Skeletal muscle satellite cell (primary cell): Measurements from ENCODE around the gene COL8A2.
A peak's percentile ranks its signal among the peaks of the same experiment; 100 is the strongest.

Experiments used
- H3K27me3 ChIP-seq: 2 replicates; pipeline ENCODE4 v1.7.0; 2013; ENCODE audit warnings: low read length; ENCODE audit not compliant: control insufficient read depth, insufficient read depth
- H3K36me3 ChIP-seq: 2 replicates; pipeline ENCODE4 v1.7.0; 2013; ENCODE audit warnings: mild to moderate bottlenecking, control low read depth, low read length; ENCODE audit not compliant: insufficient read depth
- H3K4me1 ChIP-seq: 2 replicates; pipeline ENCODE4 v1.7.0; 2013; ENCODE audit warnings: low read length; ENCODE audit not compliant: control insufficient read depth, insufficient read depth
- H3K4me2 ChIP-seq: 2 replicates; pipeline ENCODE4 v1.7.0; 2013; ENCODE audit warnings: mild to moderate bottlenecking, low read length
- H3K4me3 ChIP-seq: 2 replicates; pipeline ENCODE4 v1.7.0; 2013; ENCODE audit warnings: low read length
- H3K9ac ChIP-seq: 2 replicates; pipeline ENCODE4 v1.7.0; 2013; ENCODE audit warnings: mild to moderate bottlenecking, low read depth, low read length, moderate library complexity
- H3K9me3 ChIP-seq: replicated peaks from 2 replicates; pipeline ENCODE4 v1.7.0; 2013; ENCODE audit warnings: mild to moderate bottlenecking, control low read depth, low read length

Gene COL8A2

DNA sequence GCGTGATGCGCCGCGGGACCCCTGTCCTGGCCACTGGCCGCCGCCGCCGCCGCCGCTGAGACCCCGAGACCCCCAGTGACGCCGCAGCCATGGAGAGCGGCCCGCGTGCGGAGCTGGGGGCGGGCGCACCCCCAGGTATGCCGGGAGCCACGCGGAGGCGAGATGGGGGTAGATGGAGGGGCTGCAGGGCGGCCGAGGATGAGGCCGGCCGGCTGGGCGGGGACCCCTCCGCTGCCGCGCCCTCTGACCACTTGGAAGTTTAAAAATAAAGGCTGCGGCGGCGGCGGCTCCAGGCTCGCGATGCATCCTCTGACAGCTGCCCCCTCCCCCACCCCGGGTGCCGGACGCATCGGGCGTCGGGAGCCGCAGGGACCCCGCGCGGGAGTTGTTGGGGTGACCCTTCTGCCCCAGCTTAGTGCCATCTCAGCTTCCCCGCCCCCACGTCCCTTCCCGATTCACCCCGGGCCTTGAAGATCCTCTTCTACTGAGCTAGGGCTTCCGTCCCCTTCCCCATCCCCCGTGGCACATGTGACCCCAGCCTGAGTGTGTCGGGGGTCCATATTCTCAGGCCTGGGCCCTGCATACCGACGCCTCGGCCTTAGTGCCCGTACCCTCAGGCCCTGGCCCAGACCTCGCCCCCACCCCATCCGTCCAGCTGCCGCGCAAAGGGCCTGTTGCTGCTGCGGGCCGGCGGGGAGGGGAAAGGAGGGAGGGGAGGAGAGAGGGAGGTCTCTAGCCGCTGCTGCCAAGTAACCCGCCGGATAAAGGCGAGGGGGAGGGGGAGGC, 31.5 kb upstream of the COL8A2 start:
- no peaks in the 10 kb centered on the region for H3K9me3 ChIP-seq
- H3K36me3 ChIP-seq = peaks cover 20% of the 10 kb centered on the region
- peak overlapping the region; percentile 97 for H3K9ac ChIP-seq
- H3K4me1 ChIP-seq = peaks cover 54% of the 10 kb centered on the region
- no peaks in the 10 kb centered on the region for H3K27me3 ChIP-seq
- H3K4me3 ChIP-seq = peak overlapping the region; percentile 96
- H3K4me2 ChIP-seq = peak overlapping the region; percentile 99

DNA sequence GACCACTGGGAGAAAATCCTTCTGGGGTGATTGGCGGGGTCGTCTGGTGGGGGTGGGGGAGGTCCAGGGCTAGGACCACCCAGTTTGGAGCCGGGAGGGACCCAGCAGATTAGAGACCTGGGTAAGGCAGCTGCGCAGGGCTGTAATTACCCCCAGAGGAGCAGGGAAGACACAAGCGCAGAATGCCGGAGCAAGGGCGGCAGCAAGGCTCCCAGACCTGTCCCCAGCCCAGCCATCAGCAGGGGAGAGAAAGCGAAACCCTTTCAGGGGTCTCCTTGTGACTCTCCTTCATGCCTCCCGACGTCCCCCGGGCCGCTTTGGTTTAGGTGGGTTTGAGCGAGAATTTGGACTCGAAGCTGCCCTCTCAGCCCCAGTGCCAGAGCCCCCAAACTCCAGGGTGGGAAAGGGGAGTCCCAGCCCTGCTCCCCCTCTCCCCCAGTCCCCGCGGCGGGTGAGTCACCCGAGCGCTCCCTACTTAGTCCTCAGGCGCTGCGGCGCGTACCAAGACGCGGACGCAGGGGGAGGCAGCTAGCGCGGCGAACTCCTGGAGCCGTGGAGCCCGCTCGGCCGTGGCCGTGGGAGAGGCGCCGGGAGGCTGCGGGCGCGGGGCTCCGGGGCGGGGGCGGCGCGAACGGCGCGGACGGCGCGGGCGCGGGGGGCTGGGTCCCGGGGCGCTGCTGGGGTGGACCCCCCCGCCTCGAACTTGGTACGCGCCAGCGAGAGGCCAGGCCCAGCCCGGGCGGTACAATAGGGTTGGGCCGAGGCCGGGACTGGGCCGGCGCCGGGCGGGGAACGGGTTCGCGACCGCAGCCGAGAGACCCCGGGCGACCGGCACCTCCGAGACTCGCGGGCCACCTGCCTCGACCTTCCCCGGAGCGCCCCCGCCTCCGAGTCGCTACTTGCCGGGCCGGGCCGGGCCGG, 30.6 kb upstream of the COL8A2 start, which contains the start of gene MAP7D1:
MAP7D1 (plus strand) TSS at position 753 of the 921 bp plus-strand sequence. CDS start 258 bp downstream, outside the sequence.
- Histone ChIP-seq H3K9me3 (no peaks in the 10 kb centered on the region), H3K27me3 (no peaks in the 10 kb centered on the region), H3K4me3 (peak within 1 kb of the TSS; percentile 96), H3K9ac (peak within 1 kb of the TSS; percentile 97), H3K36me3 (peaks cover 15% of the 10 kb centered on the region), H3K4me1 (peaks cover 54% of the 10 kb centered on the region), H3K4me2 (peak within 1 kb of the TSS; percentile 100)

DNA sequence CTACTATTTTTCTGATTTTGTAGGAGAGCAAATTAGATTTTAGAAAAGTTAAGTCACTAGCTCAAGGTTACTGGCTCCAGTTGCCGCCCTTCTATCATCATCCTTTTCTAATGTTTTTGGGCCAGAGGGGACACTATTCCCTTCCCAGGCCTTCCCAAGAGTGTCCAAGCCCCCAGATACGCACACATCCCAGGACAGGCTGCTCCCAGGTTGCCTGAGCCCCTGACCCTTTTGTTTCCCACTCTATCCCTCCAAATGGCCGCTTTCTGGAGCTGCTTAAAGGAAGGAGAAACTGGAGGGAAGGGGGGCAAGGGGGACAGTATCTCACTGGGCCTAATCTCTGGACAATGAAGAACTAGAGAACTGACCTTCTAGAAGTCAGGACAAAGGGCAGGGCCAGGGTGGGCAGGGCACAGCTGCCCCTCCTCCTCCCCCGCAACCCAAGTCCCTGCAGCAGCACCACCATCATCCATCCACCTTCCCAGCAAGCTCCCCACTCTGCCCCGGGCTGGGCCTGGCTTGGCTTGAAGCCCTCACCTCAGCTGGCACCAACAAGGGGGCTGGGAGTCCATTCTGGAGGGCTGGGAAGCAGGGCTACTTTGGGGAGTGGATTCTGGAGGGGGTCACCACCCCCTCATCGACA, 29.9 kb upstream of the COL8A2 start:
- peaks cover 54% of the 10 kb centered on the region for H3K4me1 ChIP-seq
- peak overlapping the region; percentile 97 for H3K9ac ChIP-seq
- peaks cover 8% of the 10 kb centered on the region for H3K36me3 ChIP-seq
- peak overlapping the region; percentile 96 for H3K4me3 ChIP-seq
- no peaks in the 10 kb centered on the region for H3K27me3 ChIP-seq
- no peaks in the 10 kb centered on the region for H3K9me3 ChIP-seq
- H3K4me2 ChIP-seq = peak overlapping the region; percentile 100

DNA sequence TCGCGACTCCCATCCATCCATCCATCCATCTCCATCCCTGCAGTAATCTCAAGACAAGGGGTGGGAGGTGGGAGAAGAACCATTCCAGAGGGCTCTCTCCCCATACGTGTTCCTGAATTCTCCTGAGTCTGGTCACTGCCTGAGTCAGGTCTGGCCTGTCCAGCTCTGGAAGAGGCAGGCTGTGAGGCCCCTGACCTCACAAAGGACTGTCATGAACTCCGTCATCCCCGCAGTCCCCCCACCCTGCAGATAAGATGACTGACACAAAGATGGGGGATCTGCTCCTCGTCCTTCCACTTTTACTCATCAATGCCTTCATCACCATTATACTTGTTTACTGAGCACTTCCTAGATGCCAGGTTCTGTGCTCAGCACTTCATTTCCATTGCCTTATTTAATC, 29.3 kb upstream of the COL8A2 start:
- H3K4me3 ChIP-seq = no peak overlapping the region

DNA sequence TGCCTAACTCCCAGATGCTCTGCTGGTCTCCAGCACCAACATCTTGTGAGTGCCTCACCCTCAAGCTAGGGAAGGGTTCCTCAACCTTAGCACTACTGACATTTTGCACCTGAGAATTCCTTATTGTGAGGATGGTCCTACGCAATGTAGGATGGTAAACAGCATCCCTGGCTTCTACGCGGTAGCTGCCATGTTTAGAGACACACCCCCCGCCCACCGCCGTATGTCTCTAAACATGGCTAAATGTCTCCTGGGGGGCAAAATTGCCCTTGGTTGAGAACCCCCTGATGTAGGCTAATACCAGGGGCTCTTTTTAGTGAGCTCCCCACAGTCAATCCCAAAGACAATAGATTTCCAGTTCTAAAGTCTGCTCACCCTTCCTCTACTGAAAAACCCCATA, 28.5 kb upstream of the COL8A2 start:
- Histone ChIP-seq H3K4me2 (no peak overlapping the region), H3K27me3 (no peaks in the 10 kb centered on the region), H3K9ac (no peak overlapping the region), H3K4me3 (no peak overlapping the region), H3K9me3 (no peaks in the 10 kb centered on the region), H3K36me3 (no peaks in the 10 kb centered on the region), H3K4me1 (peaks cover 46% of the 10 kb centered on the region)

More for the DNA sequence above, 29.3 kb upstream of the COL8A2 start:
- Histone ChIP-seq H3K4me1 (peaks cover 50% of the 10 kb centered on the region), H3K36me3 (peaks cover 3% of the 10 kb centered on the region), H3K9ac (no peak overlapping the region), H3K27me3 (no peaks in the 10 kb centered on the region), H3K4me2 (no peak overlapping the region), H3K9me3 (no peaks in the 10 kb centered on the region)

DNA sequence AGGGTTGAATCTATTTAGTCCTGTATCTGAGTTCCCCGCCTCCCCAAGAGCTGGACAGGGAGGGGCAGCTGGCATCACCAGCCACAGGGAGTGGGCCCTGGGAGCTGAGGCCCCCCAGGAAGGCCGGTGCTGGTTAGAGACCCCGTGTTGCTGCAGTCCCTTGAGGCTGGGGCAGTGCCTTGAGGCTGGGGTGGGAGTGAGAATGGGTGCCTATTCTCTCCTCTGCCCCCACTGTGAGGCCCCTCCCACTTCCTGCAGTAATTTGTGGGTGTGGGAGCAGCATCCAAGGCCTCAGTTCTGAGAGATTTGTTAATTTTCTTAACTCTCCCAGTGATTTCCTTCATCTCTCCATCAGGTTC, 26.8 kb upstream of the COL8A2 start:
- Histone ChIP-seq H3K4me1 (peaks cover 44% of the 10 kb centered on the region), H3K27me3 (no peaks in the 10 kb centered on the region), H3K9ac (peak overlapping the region; percentile 53), H3K4me3 (no peak overlapping the region), H3K36me3 (peaks cover under 1% of the 10 kb centered on the region), H3K9me3 (no peaks in the 10 kb centered on the region), H3K4me2 (peak overlapping the region; percentile 68)

DNA sequence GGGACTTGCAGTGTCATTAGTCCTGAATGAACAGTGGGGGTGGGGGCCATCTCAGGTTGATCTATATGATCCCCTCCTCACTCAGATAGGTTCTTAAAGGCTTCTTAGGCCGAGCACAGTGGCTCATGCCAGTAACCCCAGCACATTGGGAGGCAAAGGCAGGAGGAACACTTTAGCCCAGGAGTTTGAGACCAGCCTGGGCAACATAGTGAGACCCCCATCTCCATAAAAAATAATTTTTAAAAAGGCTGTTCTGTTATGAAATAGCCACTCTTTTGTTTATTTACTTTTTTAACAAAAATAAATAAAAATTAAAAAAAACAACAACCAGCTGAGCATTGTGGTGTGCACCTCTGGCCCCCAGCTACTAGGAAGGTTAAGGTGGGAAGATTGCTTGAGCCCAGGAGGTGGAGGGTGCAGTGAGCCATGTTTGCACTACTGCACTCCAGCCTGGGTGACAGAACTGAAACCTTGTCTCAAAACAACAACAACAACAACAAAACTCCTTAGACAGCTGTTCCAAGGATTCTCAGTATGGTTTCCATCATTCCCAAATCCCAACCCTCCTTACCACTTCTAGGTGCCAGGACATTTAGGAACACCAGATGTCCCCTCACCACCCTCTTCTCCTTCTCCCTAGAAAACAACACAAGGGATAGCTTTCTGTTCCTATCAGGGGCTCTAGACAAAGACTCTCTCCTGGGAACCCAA, 26.3 kb upstream of the COL8A2 start:
- H3K36me3 ChIP-seq = peaks cover 4% of the 10 kb centered on the region
- H3K4me3 ChIP-seq = peak overlapping the region; percentile 44
- H3K9me3 ChIP-seq = no peaks in the 10 kb centered on the region
- H3K4me1 ChIP-seq = peaks cover 44% of the 10 kb centered on the region
- peak overlapping the region; percentile 57 for H3K9ac ChIP-seq
- peak overlapping the region; percentile 79 for H3K4me2 ChIP-seq
- no peaks in the 10 kb centered on the region for H3K27me3 ChIP-seq

DNA sequence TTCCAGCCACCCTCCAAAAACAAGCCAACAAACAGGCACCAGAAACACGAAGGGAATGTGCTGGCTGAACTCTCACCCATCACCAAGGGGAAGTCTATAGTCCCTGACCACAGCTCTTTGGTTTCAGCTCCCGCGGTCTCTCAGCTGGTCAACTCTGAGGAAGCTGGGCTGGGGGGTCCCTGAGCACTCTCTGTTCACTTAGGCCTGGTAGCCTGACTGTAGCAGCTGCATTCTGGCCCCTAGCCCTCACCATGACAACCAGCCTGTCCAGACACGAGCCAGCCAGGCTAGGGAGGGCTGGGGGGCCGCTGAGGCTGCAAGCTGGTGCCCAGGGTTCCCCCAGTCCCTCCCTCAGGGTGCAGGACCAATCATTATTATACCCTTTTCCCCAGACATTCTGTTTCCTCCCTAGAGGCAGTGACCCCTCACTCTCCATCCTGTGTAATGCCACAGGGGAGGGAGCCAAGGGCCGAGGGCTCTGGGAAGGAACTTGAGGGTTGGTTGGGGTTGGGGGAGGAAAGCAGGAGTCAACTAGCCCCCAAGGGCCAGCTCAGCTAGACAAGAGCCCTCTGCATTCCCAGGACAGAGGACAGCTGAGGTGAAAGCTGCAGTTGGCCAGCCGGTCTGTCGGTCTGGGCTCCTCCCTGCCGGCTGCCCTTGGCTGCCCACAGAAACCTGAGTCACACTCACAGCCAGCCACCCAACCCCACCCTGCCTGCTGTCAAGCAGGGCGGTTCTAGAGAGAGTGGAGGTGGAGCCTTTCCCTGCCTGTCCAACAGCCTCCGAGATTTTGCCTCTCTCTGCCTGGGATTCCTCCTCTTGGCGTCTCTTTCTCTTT, 25.5 kb upstream of the COL8A2 start:
- Histone ChIP-seq H3K9me3 (no peaks in the 10 kb centered on the region), H3K36me3 (peaks cover 4% of the 10 kb centered on the region), H3K4me2 (peak overlapping the region; percentile 79), H3K4me1 (peaks cover 43% of the 10 kb centered on the region), H3K27me3 (no peaks in the 10 kb centered on the region), H3K4me3 (peak overlapping the region; percentile 51), H3K9ac (peak overlapping the region; percentile 81)

DNA sequence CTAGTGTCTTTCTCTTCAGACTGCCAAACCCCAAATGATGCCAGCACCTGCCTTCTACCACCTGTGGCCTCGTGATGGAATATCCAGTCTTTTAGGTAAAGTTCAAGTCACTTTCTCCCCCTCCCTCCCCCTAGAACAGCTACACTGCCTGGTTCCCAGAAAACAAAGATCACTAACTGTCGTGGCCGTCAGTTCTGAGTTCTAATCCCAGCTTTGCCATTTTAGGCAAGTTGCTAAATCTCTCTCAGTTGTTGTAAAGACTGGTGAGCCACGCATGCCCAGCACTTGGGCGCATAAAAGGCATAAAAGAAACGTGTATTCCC, 24.9 kb upstream of the COL8A2 start:
- peak overlapping the region; percentile 51 for H3K4me3 ChIP-seq
- H3K27me3 ChIP-seq = no peaks in the 10 kb centered on the region
- H3K9me3 ChIP-seq = no peaks in the 10 kb centered on the region
- peak overlapping the region; percentile 79 for H3K4me2 ChIP-seq
- H3K36me3 ChIP-seq = peaks cover 4% of the 10 kb centered on the region
- H3K9ac ChIP-seq = peak overlapping the region; percentile 81
- H3K4me1 ChIP-seq = peaks cover 37% of the 10 kb centered on the region

DNA sequence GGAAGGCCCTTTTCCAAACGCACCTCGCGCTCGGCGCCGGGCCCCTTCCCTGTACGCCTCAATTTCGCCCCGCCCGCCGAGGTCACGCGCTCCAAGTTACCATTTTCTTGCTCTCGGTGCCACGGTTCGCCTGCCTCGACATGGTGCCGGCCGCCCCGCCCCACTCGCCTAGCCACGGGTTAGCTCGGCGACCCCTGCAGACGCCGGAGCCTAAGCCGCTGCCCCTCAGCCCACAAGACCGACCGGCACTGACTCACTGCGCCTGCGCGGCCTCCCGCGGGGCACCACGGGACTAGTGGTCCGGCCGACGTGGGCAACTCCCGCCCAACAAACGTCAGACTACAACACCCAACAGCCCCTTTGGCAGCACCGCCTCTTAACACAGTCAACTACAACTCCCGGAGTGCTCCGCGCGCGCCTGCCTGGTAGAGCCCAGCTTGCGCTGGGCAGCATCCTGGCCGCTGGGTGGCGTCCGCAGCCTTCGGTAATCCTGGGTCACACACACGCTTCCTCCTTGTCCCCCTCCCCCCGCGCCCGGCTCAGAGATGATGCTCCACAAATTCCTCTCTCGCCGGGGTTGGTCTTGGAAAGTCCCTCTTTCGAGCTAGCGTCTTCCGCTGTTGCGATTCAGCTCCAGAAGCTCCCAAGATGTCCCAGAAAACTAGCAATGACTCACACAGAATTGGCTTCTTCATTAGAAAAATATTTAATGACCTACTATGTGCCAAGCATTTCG, 24.4 kb upstream of the COL8A2 start, which contains the start of gene TRAPPC3:
TRAPPC3 (minus strand) TSS at position 250 of the 736 bp plus-strand sequence; CDS start at position 142, 108 bp downstream.
- Histone ChIP-seq H3K4me2 (peak within 1 kb of the TSS; percentile 85), H3K4me1 (peaks cover 34% of the 10 kb centered on the region), H3K9ac (peak within 1 kb of the TSS; percentile 92), H3K9me3 (no peaks in the 10 kb centered on the region), H3K36me3 (peaks cover 4% of the 10 kb centered on the region), H3K27me3 (no peaks in the 10 kb centered on the region), H3K4me3 (peak within 1 kb of the TSS; percentile 85)
